SK-N-SH treated with all-trans-retinoic acid at 6 μM for 48 hours (cell line): ENCODE measurements around the gene OR1I1.

Experiments
- ATAC-seq: fragments of 200-7000 bp; cut with Tn5 transposase; 3 replicates; pipeline ENCODE4 v1.9.1; 2020; ENCODE audit warnings: mild to moderate bottlenecking, moderate library complexity
- ARNTL ChIP-seq: fragments of 450-650 bp; formaldehyde crosslinking; IDR thresholded peaks from 2 replicates; pipeline ENCODE4 v1.5.0; 2020; ENCODE audit warnings: low read depth, mild to moderate bottlenecking, moderate library complexity, borderline replicate concordance
- BACH2 ChIP-seq: fragments of 250-450 bp; sonication (Bioruptor Pico); IDR thresholded peaks from 2 replicates; pipeline ENCODE4 v1.9.0; 2021; ENCODE audit warnings: mild to moderate bottlenecking, borderline replicate concordance
- CSDC2 ChIP-seq: fragments of 250-450 bp; sonication (Bioruptor Pico); IDR thresholded peaks from 2 replicates; pipeline ENCODE4 v1.5.0; 2020; ENCODE audit warnings: mild to moderate bottlenecking, moderate library complexity
- ESRRG ChIP-seq: fragments of 250-450 bp; sonication (Bioruptor Pico); IDR thresholded peaks from 2 replicates; pipeline ENCODE4 v1.6.1; 2021; ENCODE audit warnings: mild to moderate bottlenecking
- GLIS3 ChIP-seq: fragments of 250-450 bp; sonication (Bioruptor Pico); IDR thresholded peaks from 2 replicates; pipeline ENCODE4 v1.5.0; 2020; ENCODE audit warnings: mild to moderate bottlenecking, moderate library complexity
- ISL1 ChIP-seq: fragments of 250-450 bp; sonication (Bioruptor Pico); IDR thresholded peaks from 2 replicates; pipeline ENCODE4 v2.1.2; 2022; ENCODE audit warnings: mild to moderate bottlenecking, moderate library complexity
- OSR1 ChIP-seq: fragments of 250-450 bp; sonication (Bioruptor Pico); IDR thresholded peaks from 2 replicates; pipeline ENCODE4 v1.8.0; 2022; ENCODE audit warnings: moderate library complexity, mild to moderate bottlenecking, inconsistent platforms
- POU6F1 ChIP-seq: fragments of 250-450 bp; sonication (Bioruptor Pico); IDR thresholded peaks from 2 replicates; pipeline ENCODE4 v1.8.0; 2021; ENCODE audit warnings: low read depth, mild to moderate bottlenecking, moderate library complexity, borderline replicate concordance
- PPARA ChIP-seq: fragments of 250-450 bp; sonication (Bioruptor Pico); IDR thresholded peaks from 2 replicates; pipeline ENCODE4 v1.5.0; 2020; ENCODE audit warnings: mild to moderate bottlenecking, borderline replicate concordance
- RARB ChIP-seq: fragments of 250-450 bp; sonication (Bioruptor Pico); IDR thresholded peaks from 2 replicates; pipeline ENCODE4 v1.8.0; 2021; ENCODE audit warnings: mild to moderate bottlenecking, moderate library complexity
- SNAI2 ChIP-seq: fragments of 250-450 bp; sonication (Bioruptor Pico); IDR thresholded peaks from 2 replicates; pipeline ENCODE4 v1.5.0; 2020; ENCODE audit warnings: mild to moderate bottlenecking, moderate library complexity
- TOX ChIP-seq: fragments of 250-450 bp; sonication (Bioruptor Pico); IDR thresholded peaks from 2 replicates; pipeline ENCODE4 v1.8.0; 2021; ENCODE audit warnings: mild to moderate bottlenecking, moderate library complexity, borderline replicate concordance
- TSHZ2 ChIP-seq: fragments of 250-450 bp; sonication (Bioruptor Pico); IDR thresholded peaks from 2 replicates; pipeline ENCODE4 v1.5.0; 2020; ENCODE audit warnings: mild to moderate bottlenecking, moderate library complexity
- ZC3H10 ChIP-seq: fragments of 250-450 bp; sonication (Bioruptor Pico); IDR thresholded peaks from 2 replicates; pipeline ENCODE4 v1.5.1; 2021; ENCODE audit warnings: mild to moderate bottlenecking, moderate library complexity
- ZFP3 ChIP-seq: fragments of 250-450 bp; sonication (Bioruptor Pico); IDR thresholded peaks from 2 replicates; pipeline ENCODE4 v1.5.0; 2020; ENCODE audit warnings: mild to moderate bottlenecking, moderate library complexity
- ZFP30 ChIP-seq: fragments of 450-650 bp; formaldehyde crosslinking; IDR thresholded peaks from 2 replicates; pipeline ENCODE4 v1.5.0; 2022; ENCODE audit warnings: mild to moderate bottlenecking, moderate library complexity
- ZNF565 ChIP-seq: fragments of 450-650 bp; formaldehyde crosslinking; conservative IDR thresholded peaks from 2 replicates; pipeline ENCODE4 v1.5.0; 2020; ENCODE audit warnings: low read depth, mild to moderate bottlenecking, moderate library complexity
- ZNF70 ChIP-seq: fragments of 450-650 bp; formaldehyde crosslinking; IDR thresholded peaks from 2 replicates; pipeline ENCODE4 v1.5.0; 2020; ENCODE audit warnings: mild to moderate bottlenecking, moderate library complexity
- ZNF8 ChIP-seq: fragments of 450-650 bp; formaldehyde crosslinking; IDR thresholded peaks from 2 replicates; pipeline ENCODE4 v1.5.0; 2020; ENCODE audit warnings: mild to moderate bottlenecking, moderate library complexity
- TF ChIP-seq, protein P1 (sequence below): fragments of 250-450 bp; sonication (Bioruptor Pico); IDR thresholded peaks from 2 replicates; pipeline ENCODE4 v1.8.0; 2020; ENCODE audit warnings: mild to moderate bottlenecking, moderate library complexity, borderline replicate concordance
- TF ChIP-seq, protein P2 (sequence below): fragments of 250-450 bp; sonication (Bioruptor Pico); IDR thresholded peaks from 2 replicates; pipeline ENCODE4 v1.5.1; 2021; ENCODE audit warnings: mild to moderate bottlenecking, moderate library complexity
- TF ChIP-seq, protein P3 (sequence below): fragments of 250-450 bp; sonication (Bioruptor Pico); IDR thresholded peaks from 2 replicates; pipeline ENCODE4 v1.5.1; 2020; ENCODE audit warnings: low read depth, mild to moderate bottlenecking, moderate library complexity

Gene OR1I1

DNA sequence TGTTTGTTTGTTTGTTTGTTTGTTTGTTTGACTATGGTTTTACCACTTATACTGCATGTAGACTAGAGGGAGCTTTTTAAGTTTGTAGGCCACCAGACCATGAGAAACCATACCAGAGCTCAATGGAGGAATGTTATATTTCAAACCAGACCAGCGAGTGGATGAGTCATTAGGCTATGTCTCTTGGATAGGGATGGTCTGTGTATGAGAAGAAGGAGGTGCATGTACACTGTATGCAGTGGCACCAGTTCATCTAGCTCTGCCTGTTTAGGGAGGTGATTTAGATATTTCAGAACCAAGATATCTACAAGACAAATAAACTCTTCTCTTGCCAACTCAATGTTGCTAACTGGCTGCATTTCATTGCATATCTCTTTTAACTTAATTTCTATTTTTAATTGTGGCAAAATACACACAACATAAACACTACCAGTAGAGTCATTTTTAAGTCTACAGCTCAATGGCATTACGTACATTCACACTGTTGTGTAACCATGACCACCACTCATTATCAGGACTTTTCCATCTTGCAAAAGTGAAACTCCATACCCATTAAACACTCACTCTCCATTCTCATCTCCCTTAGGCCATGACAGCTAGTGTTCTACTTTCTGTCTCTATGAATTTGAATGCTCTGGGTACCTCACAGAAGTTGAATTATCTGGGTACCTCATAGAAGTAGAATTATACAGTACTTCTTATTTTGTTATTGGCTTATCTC is 54.4 kb downstream of the OR1I1 start:
- TF ChIP-seq ZNF70 (CRISPR knock-in tag), result no peak
- no peak for TF ChIP-seq ZNF8 (CRISPR knock-in tag)
- TF ChIP-seq, protein P1, sequence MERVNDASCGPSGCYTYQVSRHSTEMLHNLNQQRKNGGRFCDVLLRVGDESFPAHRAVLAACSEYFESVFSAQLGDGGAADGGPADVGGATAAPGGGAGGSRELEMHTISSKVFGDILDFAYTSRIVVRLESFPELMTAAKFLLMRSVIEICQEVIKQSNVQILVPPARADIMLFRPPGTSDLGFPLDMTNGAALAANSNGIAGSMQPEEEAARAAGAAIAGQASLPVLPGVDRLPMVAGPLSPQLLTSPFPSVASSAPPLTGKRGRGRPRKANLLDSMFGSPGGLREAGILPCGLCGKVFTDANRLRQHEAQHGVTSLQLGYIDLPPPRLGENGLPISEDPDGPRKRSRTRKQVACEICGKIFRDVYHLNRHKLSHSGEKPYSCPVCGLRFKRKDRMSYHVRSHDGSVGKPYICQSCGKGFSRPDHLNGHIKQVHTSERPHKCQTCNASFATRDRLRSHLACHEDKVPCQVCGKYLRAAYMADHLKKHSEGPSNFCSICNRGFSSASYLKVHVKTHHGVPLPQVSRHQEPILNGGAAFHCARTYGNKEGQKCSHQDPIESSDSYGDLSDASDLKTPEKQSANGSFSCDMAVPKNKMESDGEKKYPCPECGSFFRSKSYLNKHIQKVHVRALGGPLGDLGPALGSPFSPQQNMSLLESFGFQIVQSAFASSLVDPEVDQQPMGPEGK (CRISPR knock-in tag), result no peak
- TF ChIP-seq ISL1 (CRISPR knock-in tag), result no peak
- TF ChIP-seq, protein P2, sequence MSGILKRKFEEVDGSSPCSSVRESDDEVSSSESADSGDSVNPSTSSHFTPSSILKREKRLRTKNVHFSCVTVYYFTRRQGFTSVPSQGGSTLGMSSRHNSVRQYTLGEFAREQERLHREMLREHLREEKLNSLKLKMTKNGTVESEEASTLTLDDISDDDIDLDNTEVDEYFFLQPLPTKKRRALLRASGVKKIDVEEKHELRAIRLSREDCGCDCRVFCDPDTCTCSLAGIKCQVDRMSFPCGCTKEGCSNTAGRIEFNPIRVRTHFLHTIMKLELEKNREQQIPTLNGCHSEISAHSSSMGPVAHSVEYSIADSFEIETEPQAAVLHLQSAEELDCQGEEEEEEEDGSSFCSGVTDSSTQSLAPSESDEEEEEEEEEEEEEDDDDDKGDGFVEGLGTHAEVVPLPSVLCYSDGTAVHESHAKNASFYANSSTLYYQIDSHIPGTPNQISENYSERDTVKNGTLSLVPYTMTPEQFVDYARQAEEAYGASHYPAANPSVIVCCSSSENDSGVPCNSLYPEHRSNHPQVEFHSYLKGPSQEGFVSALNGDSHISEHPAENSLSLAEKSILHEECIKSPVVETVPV, result no peak
- TF ChIP-seq CSDC2 (CRISPR knock-in tag), result no peak
- no peak for TF ChIP-seq ARNTL (CRISPR knock-in tag)
- no peak for TF ChIP-seq TSHZ2 (CRISPR knock-in tag)
- no peak for TF ChIP-seq OSR1 (CRISPR knock-in tag)
- TF ChIP-seq PPARA (CRISPR knock-in tag), result no peak
- no peak for TF ChIP-seq TOX
- no peak for TF ChIP-seq ZNF565
- no peak for TF ChIP-seq GLIS3
- no peak for TF ChIP-seq RARB (CRISPR knock-in tag)
- no peak for TF ChIP-seq BACH2
- no peak for TF ChIP-seq POU6F1 (CRISPR knock-in tag)
- TF ChIP-seq ZC3H10 (CRISPR knock-in tag), result no peak
- no peak for TF ChIP-seq SNAI2 (CRISPR knock-in tag)
- ATAC-seq, result no peak

GRCh38 chr19:15137777-15138176 is 55.8 kb downstream of the OR1I1 start:
- no peak for TF ChIP-seq POU6F1 (CRISPR knock-in tag)
- TF ChIP-seq SNAI2 (CRISPR knock-in tag), result no peak
- no peak for TF ChIP-seq ZFP30
- TF ChIP-seq ISL1 (CRISPR knock-in tag), result no peak
- TF ChIP-seq GLIS3, result no peak
- TF ChIP-seq CSDC2 (CRISPR knock-in tag), result no peak
- TF ChIP-seq ARNTL (CRISPR knock-in tag), result no peak
- no peak for TF ChIP-seq ZNF70 (CRISPR knock-in tag)
- TF ChIP-seq, protein P1 (CRISPR knock-in tag), result no peak
- TF ChIP-seq RARB (CRISPR knock-in tag), result no peak
- no peak for TF ChIP-seq ESRRG (CRISPR knock-in tag)
- TF ChIP-seq ZFP3 (CRISPR knock-in tag), result no peak
- no peak for TF ChIP-seq BACH2
- TF ChIP-seq, protein P3, sequence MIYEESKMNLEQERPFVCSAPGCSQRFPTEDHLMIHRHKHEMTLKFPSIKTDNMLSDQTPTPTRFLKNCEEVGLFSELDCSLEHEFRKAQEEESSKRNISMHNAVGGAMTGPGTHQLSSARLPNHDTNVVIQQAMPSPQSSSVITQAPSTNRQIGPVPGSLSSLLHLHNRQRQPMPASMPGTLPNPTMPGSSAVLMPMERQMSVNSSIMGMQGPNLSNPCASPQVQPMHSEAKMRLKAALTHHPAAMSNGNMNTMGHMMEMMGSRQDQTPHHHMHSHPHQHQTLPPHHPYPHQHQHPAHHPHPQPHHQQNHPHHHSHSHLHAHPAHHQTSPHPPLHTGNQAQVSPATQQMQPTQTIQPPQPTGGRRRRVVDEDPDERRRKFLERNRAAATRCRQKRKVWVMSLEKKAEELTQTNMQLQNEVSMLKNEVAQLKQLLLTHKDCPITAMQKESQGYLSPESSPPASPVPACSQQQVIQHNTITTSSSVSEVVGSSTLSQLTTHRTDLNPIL (CRISPR knock-in tag), result no peak
- no peak for TF ChIP-seq ZC3H10 (CRISPR knock-in tag)
- TF ChIP-seq TSHZ2 (CRISPR knock-in tag), result no peak
- TF ChIP-seq ZNF8 (CRISPR knock-in tag), result no peak
- no peak for TF ChIP-seq ZNF565
- no peak for TF ChIP-seq PPARA (CRISPR knock-in tag)
- TF ChIP-seq, all 23 proteins: peak for 0
- ATAC-seq, result no peak
